ENCODE measurements around the gene TUBB3. TPM values are rescaled to one million over a fixed set of nuclear protein-coding genes. Genes with fewer than 3 reads are reported as not detected.

Gene TUBB3
- 197 to 265 TPM (median 245 TPM) in 5 replicates for total RNA-seq (2022; extraction: Qiagen RNA extraction)

DNA sequence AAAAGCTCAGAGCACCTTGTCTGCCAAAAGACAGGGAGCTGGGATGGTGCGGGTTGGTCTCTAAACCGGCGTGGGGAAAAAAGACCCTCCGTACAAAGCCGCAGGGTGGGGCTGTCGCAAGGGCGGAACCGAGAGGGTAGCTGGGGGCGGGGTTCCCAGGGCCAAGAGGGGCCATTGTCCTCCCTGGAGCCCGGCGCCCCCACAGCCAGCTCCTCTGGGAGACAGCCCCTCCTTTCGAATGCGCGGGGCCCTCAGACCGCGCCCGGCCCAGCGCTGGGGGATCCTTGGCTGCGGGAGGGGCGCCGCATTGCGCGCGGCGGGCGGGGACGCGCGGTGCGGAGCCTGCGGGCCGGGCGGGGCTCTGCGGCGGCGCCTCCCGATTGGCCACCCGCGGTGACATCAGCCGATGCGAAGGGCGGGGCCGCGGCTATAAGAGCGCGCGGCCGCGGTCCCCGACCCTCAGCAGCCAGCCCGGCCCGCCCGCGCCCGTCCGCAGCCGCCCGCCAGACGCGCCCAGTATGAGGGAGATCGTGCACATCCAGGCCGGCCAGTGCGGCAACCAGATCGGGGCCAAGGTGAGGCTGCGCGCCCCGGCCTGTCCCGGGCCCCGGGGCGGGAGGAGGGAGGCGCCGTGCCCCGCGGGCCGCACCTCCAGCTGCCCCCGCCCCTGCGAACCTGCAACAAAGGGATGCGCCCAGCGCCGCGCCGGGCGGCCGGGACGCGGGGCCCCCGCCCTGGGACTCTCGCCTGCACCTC lies at the start of gene TUBB3:
Gene TUBB3, plus strand, starts transcription at position 459 of the 756 bp plus-strand sequence. Its CDS starts 60 bp downstream, at position 519.

GRCh38 chr16:89918453-89919347 lies 4.4 kb upstream of the TUBB3 start, which contains the start of gene MC1R:
Gene MC1R (plus strand): TSS chr16:89918862. CDS start chr16:89919259, 397 bp downstream.

Other genes with a start within 250 kb of the TUBB3 start
- gene CDK10, start 236.7 kb upstream of the TUBB3 start, total RNA-seq (2022; extraction: Qiagen RNA extraction), result 31.5 to 54.6 TPM (median 48.5 TPM) in 5 replicates
- 8.8 to 14.3 TPM (median 12.0 TPM) in 5 replicates for gene SPATA2L, start 221.6 kb upstream of the TUBB3 start, total RNA-seq (2022; extraction: Qiagen RNA extraction)
- 3.5 to 6.2 TPM (median 4.9 TPM) in 5 replicates for gene VPS9D1, start 202.4 kb upstream of the TUBB3 start, total RNA-seq (2022; extraction: Qiagen RNA extraction)
- gene ZNF276, start 201.8 kb upstream of the TUBB3 start, total RNA-seq (2022; extraction: Qiagen RNA extraction), result 14.6 to 21.6 TPM (median 19.2 TPM) in 5 replicates
- gene FANCA, start 106.7 kb upstream of the TUBB3 start, total RNA-seq (2022; extraction: Qiagen RNA extraction), result 24.5 to 38.6 TPM (median 34.4 TPM) in 5 replicates
- gene SPIRE2, start 94.9 kb upstream of the TUBB3 start, total RNA-seq (2022; extraction: Qiagen RNA extraction), result 4.9 to 9.1 TPM (median 7.8 TPM) in 5 replicates
- gene TCF25, start 49.8 kb upstream of the TUBB3 start, total RNA-seq (2022; extraction: Qiagen RNA extraction), result 72.6 to 83.2 TPM (median 78.7 TPM) in 5 replicates
- 4.6 to 7.5 TPM (median 7.0 TPM) in 5 replicates for gene MC1R, start 4.5 kb upstream of the TUBB3 start, total RNA-seq (2022; extraction: Qiagen RNA extraction)
- 92.9 to 118 TPM (median 112 TPM) in 5 replicates for gene DEF8, start 25.4 kb downstream of the TUBB3 start, total RNA-seq (2022; extraction: Qiagen RNA extraction)
- gene DBNDD1, start 96.1 kb downstream of the TUBB3 start, total RNA-seq (2022; extraction: Qiagen RNA extraction), result 47.5 to 63.7 TPM (median 58.7 TPM) in 5 replicates
- gene PRDM7, start 154.0 kb downstream of the TUBB3 start, total RNA-seq (2022; extraction: Qiagen RNA extraction), result not detected in 5 replicates

Measured in A549 treated with Mapracorat at 1 μM for 4 hours (cell line).